Fibroblast of villous mesenchyme (primary cell): ENCODE data around the gene CFAP20DC. TPM values are rescaled to one million over a fixed set of nuclear protein-coding genes. Genes with fewer than 3 reads are reported as not detected.
"Not testable (repeated sequence)": the region's sequence is repeated elsewhere in the genome, so short reads cannot be mapped to it uniquely, and the experiment has no call there.

Experiments used
- DNase-seq: peaks from one replicate; pipeline ENCODE4 v3.0.0-alpha.2; 2010; ENCODE audit warnings: low read depth
- H3K4me3 ChIP-seq: 2 replicates; pipeline ENCODE4 v1.5.1; 2011; ENCODE audit warnings: low read depth, mild to moderate bottlenecking, low read length
- total RNA-seq: library from RNA; depleted of rRNA; stranded (reverse); fragments of >200 nt; gene quantifications from 2 replicates; pipeline ENCODE4 v1.2.3, GENCODE V29; 2012
- TF ChIP-seq, protein P1 (sequence below): IDR thresholded peaks from 2 replicates; pipeline ENCODE4 v1.5.1; 2012; ENCODE audit warnings: low read depth, mild to moderate bottlenecking, low read length; ENCODE audit not compliant: insufficient read depth

The CFAP20DC gene
- total RNA-seq, 1 donor, result 1.7 TPM

DNA sequence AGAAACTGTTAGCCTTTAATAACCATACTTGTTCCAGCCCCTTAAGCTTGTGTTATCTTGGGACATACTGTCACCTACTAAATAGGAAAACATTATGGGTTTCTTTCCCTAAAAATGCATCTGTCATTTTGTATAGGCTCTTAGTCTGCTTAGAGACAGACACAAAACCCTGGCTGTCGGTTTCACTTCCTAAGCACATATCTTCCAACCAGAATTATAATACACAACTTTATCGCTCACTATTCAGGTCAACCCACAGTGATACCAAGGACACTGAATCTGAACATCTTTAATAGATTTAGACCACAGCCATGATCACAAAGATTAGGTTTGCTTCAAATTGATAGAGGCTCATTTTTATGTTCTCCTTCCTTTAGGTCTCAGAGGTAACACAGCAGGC is 111.8 kb downstream of the CFAP20DC start:
- TF ChIP-seq, protein P1, sequence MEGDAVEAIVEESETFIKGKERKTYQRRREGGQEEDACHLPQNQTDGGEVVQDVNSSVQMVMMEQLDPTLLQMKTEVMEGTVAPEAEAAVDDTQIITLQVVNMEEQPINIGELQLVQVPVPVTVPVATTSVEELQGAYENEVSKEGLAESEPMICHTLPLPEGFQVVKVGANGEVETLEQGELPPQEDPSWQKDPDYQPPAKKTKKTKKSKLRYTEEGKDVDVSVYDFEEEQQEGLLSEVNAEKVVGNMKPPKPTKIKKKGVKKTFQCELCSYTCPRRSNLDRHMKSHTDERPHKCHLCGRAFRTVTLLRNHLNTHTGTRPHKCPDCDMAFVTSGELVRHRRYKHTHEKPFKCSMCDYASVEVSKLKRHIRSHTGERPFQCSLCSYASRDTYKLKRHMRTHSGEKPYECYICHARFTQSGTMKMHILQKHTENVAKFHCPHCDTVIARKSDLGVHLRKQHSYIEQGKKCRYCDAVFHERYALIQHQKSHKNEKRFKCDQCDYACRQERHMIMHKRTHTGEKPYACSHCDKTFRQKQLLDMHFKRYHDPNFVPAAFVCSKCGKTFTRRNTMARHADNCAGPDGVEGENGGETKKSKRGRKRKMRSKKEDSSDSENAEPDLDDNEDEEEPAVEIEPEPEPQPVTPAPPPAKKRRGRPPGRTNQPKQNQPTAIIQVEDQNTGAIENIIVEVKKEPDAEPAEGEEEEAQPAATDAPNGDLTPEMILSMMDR, result no peak
- no peak for DNase-seq
- no peak overlapping the region for H3K4me3 ChIP-seq

DNA sequence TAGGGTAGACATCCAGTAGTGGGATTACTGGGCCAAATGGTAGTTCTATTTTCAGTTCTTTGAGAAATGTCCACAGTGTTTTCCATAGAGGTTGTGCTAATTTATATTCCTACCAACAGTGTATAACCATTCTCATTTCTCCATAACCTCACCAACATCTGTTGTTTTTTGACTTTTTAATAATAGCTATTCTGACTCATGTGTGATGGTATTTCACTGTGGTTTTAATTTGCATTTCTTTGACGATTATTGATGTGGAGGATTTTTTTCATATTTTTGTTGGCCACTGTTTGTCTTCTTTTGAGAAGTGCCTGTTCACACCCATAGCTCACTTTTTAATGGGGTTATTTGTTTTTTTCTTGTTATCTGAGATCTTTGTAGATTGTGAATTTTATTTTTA is 125.2 kb downstream of the CFAP20DC start:
- TF ChIP-seq, protein P1, result no peak
- peak; percentile 63 for DNase-seq

DNA sequence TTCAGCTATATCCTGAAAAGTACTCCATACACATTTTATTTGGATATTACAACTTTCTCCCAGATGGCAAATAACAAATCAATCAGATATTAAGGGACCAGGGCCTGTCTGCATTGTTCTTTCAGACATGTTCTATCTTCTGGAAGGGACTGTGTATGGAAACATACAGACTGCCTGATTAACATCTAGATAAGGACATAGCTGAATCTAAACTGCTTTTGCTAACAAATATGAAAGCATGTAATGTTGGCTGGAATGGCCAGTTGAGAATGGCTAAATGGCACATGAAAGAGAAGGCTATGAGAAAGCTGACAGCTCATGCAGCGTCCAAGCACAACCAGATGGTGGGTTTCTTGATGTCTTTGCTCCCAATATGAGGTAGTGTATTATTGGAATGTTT is 149.4 kb downstream of the CFAP20DC start:
- DNase-seq, result no peak
- TF ChIP-seq, protein P1, result no peak
- no peak overlapping the region for H3K4me3 ChIP-seq

More for the DNA sequence above, 125.2 kb downstream of the CFAP20DC start:
- no peak overlapping the region for H3K4me3 ChIP-seq

DNA sequence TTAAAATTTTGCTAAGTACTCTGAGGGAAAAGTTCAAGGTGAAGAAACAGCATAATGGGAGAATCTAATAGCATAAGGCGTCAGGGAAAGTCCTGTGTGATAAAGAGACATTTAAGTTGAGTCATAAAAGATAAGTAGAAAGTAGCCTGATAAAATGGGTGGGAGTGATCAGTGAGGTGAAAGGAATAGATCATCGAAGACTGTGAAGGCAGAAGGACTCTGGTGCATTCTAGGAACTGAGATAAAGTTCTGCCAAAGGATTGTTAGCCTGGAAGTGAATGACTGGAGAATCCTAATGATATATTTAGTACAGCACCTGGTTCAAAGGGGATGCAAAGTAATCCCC is 149.9 kb downstream of the CFAP20DC start:
- TF ChIP-seq, protein P1, result no peak
- no peak for DNase-seq
- no peak overlapping the region for H3K4me3 ChIP-seq

DNA sequence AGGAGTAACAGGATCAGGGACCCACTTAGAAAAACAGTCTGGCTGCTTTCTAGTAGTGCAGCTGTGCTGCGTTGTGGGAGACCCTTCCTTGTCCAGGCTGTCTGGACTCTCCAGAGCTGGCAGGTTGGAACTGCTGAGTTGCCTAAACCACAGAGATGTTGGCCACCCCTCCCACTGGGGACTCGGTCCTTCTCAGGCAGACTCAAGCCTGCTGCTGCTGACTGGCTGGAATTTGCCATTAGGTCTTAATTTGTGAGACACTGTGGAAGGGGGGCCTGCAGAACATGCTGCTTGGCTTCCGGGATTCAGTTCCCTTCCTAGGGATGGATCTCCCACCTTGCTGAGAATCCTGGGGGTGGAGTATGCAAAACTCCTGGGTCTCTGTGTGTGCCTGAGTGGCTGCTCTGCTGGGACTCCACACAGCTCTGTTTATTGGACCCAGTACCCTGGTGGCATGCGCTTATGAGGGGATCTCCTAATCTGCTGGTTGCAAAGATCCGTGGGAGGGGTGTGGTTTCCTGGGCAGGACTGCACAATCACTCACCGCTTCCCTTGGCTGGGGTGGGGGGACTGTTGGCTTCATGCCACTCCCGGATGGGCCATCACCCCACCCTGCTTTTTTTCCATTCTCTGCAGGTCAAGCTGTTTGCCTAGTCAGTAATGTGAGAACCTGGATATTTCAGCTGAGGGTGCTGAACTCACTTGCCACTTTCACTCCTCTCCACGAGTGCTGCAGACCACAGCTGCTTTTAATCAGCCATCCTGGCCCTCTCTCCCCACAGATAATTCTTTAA is 150.5 kb downstream of the CFAP20DC start:
- no peak for DNase-seq
- H3K4me3 ChIP-seq, result no peak overlapping the region
- TF ChIP-seq, protein P1, result no peak

DNA sequence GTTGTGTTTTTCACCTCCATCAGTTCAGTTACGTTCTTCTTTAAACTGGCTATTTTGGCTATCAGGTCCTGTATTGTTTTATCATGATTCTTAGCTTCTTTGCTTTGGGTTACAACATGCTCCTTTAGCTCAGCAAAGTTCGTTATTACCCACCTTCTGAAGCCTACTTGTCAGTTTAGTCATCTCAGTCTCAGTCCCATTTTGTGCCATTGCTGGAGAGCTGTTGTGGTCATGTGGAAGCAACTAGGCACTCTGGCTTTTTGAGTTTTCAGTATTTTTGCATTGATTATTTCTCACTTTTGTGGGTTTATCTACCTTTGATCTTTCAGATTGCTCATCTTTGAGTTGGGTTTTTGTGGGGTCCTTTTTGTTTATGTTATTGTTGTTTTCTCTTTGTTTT is 151.3 kb downstream of the CFAP20DC start:
- no peak for DNase-seq
- TF ChIP-seq, protein P1, result no peak
- H3K4me3 ChIP-seq, result no peak overlapping the region

DNA sequence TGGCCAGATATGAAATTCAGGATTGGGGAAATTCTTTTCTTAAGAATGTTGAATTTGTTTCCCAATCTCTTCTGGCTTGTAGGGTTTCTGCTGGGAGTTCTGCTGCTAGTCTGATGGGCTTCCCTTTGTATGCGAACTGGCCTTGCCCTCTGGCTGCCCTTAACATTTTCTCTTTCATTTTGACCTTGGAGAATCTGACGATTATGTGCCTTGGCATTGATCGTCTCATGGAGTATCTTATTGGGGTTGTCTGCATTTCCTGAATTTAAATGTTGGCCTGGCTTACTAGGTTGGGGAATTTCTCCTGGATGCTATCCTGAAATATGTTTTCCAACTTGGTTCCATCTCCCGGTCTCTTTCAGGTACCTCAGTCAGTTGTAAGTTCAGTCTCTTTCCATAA is 152.2 kb downstream of the CFAP20DC start:
- no peak overlapping the region for H3K4me3 ChIP-seq
- TF ChIP-seq, protein P1, result no peak
- no peak for DNase-seq

DNA sequence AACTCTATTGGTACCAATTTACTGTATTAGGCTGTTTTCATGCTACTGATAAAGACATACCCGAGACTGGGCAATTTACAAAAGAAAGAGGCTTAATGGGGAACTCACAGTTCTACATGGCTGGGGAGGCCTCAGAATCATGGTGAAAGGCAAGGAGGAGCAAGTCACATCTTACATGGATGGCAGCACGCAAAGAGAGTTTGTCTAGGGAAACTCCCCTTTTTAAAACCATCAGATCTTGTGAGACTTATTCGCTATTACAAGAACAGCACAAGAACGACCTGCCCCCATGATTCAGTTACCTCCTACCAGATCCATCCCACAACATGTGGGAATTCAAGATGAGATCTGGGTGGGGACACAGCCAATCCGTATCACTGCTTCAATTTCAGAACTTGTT is 154.1 kb downstream of the CFAP20DC start:
- H3K4me3 ChIP-seq, DNase-seq: not testable (repeated sequence)

DNA sequence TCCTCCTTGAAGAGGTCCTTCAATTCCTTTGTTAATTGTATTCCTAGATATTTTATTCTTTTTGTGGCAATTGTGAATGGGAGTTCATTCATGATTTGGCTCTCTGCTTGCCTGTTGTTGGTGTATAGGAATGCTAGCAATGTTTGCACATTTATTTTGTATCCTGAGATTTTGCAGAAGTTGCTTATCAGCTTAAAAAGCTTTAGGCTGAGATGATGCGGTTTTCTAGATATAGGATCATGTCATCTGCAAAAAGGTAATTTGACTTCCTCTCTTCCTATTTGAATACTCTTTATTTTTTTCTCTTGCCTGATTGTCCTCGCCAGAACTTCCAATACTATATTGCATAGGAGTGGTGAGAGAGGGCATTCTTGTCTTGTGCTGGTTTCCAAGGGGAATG is 157.3 kb downstream of the CFAP20DC start:
- not testable (repeated sequence) for DNase-seq

More for the DNA sequence above, 157.3 kb downstream of the CFAP20DC start:
- not testable (repeated sequence) for H3K4me3 ChIP-seq
